WERI-Rb-1 (cell line): ENCODE measurements around the gene NAPG.
A peak's percentile ranks its signal among the peaks of the same experiment; 100 is the strongest.
"Not testable (repeated sequence)": the region's sequence is repeated elsewhere in the genome, so short reads cannot be mapped to it uniquely, and the experiment has no call there.

ENCODE experiments used
- DNase-seq: peaks from one replicate; pipeline ENCODE4 v3.0.0-alpha.2; 2020
- H3K27ac ChIP-seq: fragments of 250-450 bp; sonication (Bioruptor Pico); 2 replicates; pipeline ENCODE4 v1.5.1; 2020; ENCODE audit warnings: mild to moderate bottlenecking, moderate library complexity
- H3K27me3 ChIP-seq: fragments of 250-450 bp; sonication (Bioruptor Pico); 2 replicates; pipeline ENCODE4 v1.5.1; 2021; ENCODE audit warnings: mild to moderate bottlenecking, low read depth, moderate library complexity; ENCODE audit not compliant: insufficient read depth, severe bottlenecking
- H3K36me3 ChIP-seq: fragments of 250-450 bp; sonication (Bioruptor Pico); 2 replicates; pipeline ENCODE4 v1.5.1; 2020; ENCODE audit warnings: mild to moderate bottlenecking, moderate library complexity
- H3K4me3 ChIP-seq: 2 replicates; pipeline ENCODE4 v1.5.1; 2011; ENCODE audit warnings: low read depth, mild to moderate bottlenecking, control low read depth, low read length
- H3K9me3 ChIP-seq: fragments of 250-450 bp; sonication (Bioruptor Pico); 2 replicates; pipeline ENCODE4 v1.5.1; 2021; ENCODE audit warnings: mild to moderate bottlenecking, moderate library complexity; ENCODE audit not compliant: severe bottlenecking
- CTCF ChIP-seq: IDR thresholded peaks from 2 replicates; pipeline ENCODE4 v1.5.1; 2011; ENCODE audit warnings: low read depth, mild to moderate bottlenecking, control low read depth, inconsistent platforms, low read length

Gene NAPG

GRCh38 chr18:10552226-10552625 is 26.4 kb downstream of the NAPG start:
- Histone ChIP-seq H3K4me3 (no peak overlapping the region), H3K27me3 (no peaks in the 10 kb centered on the region), H3K9me3 (no peaks in the 10 kb centered on the region), H3K27ac (no peak overlapping the region), H3K36me3 (peaks cover 49% of the 10 kb centered on the region)
- no peak for DNase-seq
- no peak for TF ChIP-seq CTCF

- not testable (repeated sequence) for H3K27ac ChIP-seq, H3K9me3 ChIP-seq, DNase-seq, H3K4me3 ChIP-seq, H3K27me3 ChIP-seq
- peaks cover 28% of the 10 kb centered on the region for H3K36me3 ChIP-seq
Observed at GRCh38 chr18:10556251-10556650, 30.4 kb downstream of the NAPG start.

- Histone ChIP-seq H3K27ac (no peak overlapping the region), H3K4me3 (no peak overlapping the region), H3K36me3 (peaks cover 21% of the 10 kb centered on the region), H3K9me3 (no peaks in the 10 kb centered on the region), H3K27me3 (no peaks in the 10 kb centered on the region)
- DNase-seq: no peak
- TF ChIP-seq CTCF: no peak
Observed at GRCh38 chr18:10557085-10557677, 31.4 kb downstream of the NAPG start.

- H3K27me3 ChIP-seq: no peaks in the 10 kb centered on the region
- H3K36me3 ChIP-seq: peaks cover 15% of the 10 kb centered on the region
- TF ChIP-seq CTCF: no peak
- H3K9me3 ChIP-seq: no peaks in the 10 kb centered on the region
- no peak for DNase-seq
- H3K27ac ChIP-seq: no peak overlapping the region
- H3K4me3 ChIP-seq: no peak overlapping the region
Observed at GRCh38 chr18:10558243-10558966, 32.6 kb downstream of the NAPG start.

GRCh38 chr18:10558967-10559298 is 33.1 kb downstream of the NAPG start:
- no peaks in the 10 kb centered on the region for H3K27me3 ChIP-seq
- no peak overlapping the region for H3K4me3 ChIP-seq
- peaks cover 14% of the 10 kb centered on the region for H3K36me3 ChIP-seq
- H3K27ac ChIP-seq: no peak overlapping the region
- no peak for DNase-seq
- no peak for TF ChIP-seq CTCF
- H3K9me3 ChIP-seq: no peaks in the 10 kb centered on the region

- no peaks in the 10 kb centered on the region for H3K9me3 ChIP-seq
- H3K4me3 ChIP-seq: peak overlapping the region; percentile 43
- TF ChIP-seq CTCF: no peak
- no peaks in the 10 kb centered on the region for H3K27me3 ChIP-seq
- no peak overlapping the region for H3K27ac ChIP-seq
- peaks cover 7% of the 10 kb centered on the region for H3K36me3 ChIP-seq
- DNase-seq: peak; percentile 24
Observed at GRCh38 chr18:10559553-10560451, 34.0 kb downstream of the NAPG start.
